VCaP (cell line): ENCODE data around the gene POLR1E.

ENCODE experiments used
- H3K27ac ChIP-seq: fragments of 450-650 bp; 2 replicates; pipeline ENCODE4 v1.5.1; 2017
- CTCF ChIP-seq: fragments of 450-650 bp; conservative IDR thresholded peaks from 2 replicates; pipeline ENCODE4 v1.5.1; 2017; ENCODE audit warnings: mild to moderate bottlenecking, moderate library complexity

Gene POLR1E

DNA sequence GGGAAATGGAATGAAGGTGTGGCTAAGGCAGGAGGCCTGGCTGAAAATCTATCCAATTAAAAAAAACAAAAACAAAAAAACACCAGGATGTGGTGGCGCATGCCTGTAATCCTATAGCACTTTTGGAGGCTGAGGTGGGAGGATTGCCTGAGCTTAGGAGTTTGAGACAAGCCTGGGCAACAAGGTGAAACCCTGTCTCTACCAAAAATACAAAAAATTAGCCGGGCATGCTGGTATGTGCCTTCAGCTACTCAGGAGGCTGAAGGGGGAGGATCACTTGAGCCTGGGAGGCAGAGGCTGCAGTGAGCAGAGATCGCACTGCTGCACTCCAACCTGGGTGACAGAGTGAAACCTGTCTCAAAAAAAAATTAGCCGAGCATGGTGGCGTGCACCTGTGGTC, 42.2 kb upstream of the POLR1E start:
- peak overlapping the region; percentile 75 for H3K27ac ChIP-seq
- no peak for TF ChIP-seq CTCF

DNA sequence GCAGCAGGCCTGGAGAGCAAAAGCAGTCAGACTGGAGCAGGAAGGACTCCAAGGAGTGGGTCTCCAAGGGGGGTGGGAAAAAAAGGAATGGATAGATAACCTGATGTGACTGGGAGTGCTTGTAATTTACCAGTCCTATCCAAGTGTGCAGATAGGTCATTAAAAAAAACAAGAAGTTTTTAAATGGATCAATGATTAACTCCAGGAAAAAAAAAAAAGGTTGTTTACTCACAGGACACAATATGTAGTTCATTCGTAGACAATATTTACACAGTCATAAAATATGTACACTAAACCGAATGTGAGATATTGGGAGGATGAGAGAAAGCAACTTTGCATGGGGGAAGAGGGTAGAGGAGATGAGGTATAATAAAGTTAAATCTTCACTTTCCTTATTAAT, 40.9 kb upstream of the POLR1E start:
- H3K27ac ChIP-seq: peak overlapping the region; percentile 75
- TF ChIP-seq CTCF: no peak

GRCh38 chr9:37445832-37446231, 39.9 kb upstream of the POLR1E start:
- no peak for TF ChIP-seq CTCF
- peak overlapping the region; percentile 75 for H3K27ac ChIP-seq

GRCh38 chr9:37446401-37446800, 39.3 kb upstream of the POLR1E start:
- peak overlapping the region; percentile 75 for H3K27ac ChIP-seq
- TF ChIP-seq CTCF: no peak

- TF ChIP-seq CTCF: no peak
- H3K27ac ChIP-seq: peak overlapping the region; percentile 75
Measured at GRCh38 chr9:37447111-37447510, 38.6 kb upstream of the POLR1E start.

DNA sequence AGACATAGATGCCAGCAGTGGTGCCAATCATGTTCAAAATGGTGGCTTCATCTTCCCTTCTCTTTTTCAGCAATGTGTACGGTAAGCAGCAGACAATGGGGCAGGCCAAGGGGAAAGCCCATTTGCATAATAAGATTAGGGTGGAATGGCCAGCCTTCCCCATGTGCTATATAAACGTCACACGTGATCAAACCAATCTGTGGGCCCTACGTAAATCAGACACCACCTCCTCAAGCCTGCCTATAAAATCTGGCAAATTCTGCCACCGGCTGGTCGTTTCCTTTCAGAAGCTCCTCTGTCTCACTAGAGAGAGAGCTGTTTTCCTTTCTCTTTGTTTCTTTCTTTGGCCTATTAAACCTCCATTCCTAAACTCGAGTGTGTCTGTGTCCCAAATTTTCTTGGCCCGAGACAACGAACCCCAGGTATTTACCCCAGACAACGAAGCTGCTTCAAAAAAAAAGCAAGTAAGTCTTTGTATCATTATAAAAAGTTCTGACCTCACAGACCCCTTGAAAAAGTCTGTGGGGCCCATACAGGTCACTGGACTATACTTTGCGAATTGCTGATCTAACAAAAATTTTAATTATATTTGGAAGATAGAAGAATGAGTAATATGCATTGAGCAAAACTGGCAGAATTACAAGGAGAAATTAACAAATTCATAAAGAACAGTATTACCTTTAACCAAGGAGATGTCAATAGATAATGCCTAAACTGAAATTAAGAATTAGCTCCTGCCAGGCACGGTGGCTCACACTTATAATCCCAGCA, 35.7 kb upstream of the POLR1E start:
- TF ChIP-seq CTCF: no peak
- H3K27ac ChIP-seq: no peak overlapping the region

GRCh38 chr9:37451628-37452027, 34.1 kb upstream of the POLR1E start:
- no peak for TF ChIP-seq CTCF
- no peak overlapping the region; the same call in 1 of the 2 replicates for H3K27ac ChIP-seq
